Measurements from ENCODE around the gene GNG12.

DNA sequence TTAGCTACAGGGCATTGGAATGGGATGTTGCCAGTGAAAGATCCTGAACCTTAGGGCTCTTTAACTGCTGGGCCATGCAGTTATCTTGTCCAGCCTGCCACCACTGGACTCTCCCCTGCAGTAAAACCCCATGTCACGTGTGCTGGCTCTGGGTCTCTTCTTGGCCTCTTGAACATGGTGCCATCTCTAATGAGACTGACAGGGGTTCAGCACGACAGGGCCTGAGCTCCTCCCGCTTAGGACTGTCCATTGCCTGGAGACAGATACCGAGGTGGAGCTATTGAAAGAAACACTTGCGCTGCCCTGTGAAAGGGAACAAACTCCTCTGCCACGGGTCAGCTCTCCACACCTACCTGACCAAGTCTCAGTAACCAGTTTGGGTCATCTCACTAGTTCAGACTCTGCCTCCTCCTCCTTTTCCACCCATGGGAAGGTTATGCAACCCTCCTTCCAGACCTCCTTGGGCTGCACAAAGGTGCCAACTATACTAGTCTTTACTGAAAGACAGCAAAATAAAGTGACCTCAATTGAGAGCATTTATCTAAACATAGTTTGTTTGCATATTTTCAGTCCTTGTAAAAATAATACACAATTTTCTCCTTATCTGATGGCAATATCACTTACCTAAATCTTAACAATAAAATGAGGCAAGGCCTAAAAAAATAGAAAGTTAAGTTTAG is 66.0 kb downstream of the GNG12 start:
- TF ChIP-seq, protein P1, sequence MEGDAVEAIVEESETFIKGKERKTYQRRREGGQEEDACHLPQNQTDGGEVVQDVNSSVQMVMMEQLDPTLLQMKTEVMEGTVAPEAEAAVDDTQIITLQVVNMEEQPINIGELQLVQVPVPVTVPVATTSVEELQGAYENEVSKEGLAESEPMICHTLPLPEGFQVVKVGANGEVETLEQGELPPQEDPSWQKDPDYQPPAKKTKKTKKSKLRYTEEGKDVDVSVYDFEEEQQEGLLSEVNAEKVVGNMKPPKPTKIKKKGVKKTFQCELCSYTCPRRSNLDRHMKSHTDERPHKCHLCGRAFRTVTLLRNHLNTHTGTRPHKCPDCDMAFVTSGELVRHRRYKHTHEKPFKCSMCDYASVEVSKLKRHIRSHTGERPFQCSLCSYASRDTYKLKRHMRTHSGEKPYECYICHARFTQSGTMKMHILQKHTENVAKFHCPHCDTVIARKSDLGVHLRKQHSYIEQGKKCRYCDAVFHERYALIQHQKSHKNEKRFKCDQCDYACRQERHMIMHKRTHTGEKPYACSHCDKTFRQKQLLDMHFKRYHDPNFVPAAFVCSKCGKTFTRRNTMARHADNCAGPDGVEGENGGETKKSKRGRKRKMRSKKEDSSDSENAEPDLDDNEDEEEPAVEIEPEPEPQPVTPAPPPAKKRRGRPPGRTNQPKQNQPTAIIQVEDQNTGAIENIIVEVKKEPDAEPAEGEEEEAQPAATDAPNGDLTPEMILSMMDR (IDR thresholded peaks at IDR 0.05): no peak
- TF ChIP-seq POLR2A (IDR thresholded peaks at IDR 0.05): no peak

Measured in testis (tissue), 2 donors.